Pons (tissue), 1 donor: ENCODE data around the gene RAB30.

Source experiments
- DNase-seq: peaks from one replicate; pipeline ENCODE4 v3.0.0-alpha.2; 2016; ENCODE audit warnings: low spot score

Gene RAB30, protein sequence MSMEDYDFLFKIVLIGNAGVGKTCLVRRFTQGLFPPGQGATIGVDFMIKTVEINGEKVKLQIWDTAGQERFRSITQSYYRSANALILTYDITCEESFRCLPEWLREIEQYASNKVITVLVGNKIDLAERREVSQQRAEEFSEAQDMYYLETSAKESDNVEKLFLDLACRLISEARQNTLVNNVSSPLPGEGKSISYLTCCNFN

DNA sequence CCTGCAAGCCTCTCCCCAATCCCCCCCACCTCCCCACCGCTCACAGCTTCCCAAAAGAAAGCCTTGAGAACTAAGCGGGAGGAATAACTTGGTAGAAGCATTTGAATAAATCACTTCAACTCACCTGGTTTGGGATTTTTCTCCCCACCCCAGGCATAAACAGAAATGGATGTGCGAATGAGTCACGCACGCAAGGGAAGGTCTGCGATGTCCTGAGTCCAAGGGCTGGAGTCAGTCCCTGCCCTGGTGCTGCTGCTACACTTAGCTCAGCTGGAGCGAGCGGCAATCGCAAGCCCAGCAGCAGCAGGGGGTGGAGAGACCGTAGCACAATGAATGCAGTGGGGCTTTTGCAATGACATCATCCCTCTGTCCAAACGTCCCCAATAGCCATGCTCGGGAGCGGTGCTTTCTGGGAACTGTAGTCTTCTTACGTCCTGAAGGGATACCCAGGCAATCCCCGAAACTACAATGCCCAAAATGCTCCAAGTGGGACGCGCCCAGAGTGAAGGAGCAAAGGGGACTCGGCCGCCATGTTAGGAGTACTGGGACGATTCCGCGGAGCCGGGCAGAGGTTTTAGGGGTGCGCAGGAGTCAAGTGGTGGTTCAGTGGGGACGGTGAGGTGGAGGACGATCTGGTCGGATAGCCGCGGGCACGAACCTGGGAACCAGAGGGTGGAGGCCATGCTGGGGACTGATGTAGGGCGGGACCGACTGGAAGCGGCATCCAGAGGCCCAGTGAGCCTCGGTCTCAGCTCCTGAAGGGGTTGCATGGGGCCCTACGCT is at the start of gene RAB30:
RAB30 (minus strand) TSS at position 331 of the 783 bp plus-strand sequence. CDS start 74,581 bp downstream, outside the sequence.
- DNase-seq, result peak; percentile 100

DNA sequence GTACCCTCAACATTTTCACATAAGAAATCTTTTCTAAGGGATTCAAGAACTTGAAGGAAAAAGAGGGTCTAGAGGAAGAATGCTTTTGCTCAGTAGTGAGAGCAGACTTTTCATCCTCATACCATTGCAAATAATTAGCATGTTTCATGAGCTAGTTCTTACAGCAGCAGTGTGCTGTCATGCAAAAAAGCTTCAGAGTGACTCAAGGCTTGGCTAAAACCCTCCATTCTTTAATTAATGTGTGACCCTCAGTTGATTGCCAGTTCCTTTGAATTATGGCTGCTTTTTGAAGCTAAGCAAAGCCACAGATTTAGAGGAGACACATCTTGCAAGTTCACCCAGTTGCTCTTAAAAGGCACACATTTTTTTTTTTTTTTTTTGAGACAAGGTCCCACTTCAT is 48.6 kb upstream of the RAB30 start:
- no peak for DNase-seq

DNA sequence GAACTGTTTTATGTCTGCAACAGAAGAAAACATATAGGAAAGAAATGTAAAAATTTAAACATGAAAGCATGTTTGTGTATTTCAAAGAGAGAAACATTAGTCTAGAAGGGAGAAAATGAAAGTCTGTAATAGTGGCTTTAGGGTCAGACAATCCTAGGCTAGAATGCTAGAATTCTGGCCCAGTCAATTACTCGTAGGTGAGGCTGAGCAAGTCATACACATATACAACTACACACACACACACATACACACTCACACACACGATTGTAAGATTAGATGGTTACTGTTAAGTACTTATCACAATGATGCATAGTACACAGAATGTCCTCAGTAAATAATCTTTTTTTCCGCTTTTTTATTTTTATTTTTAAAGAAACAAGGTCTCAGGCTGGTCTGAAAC is 47.5 kb upstream of the RAB30 start:
- no peak for DNase-seq

DNA sequence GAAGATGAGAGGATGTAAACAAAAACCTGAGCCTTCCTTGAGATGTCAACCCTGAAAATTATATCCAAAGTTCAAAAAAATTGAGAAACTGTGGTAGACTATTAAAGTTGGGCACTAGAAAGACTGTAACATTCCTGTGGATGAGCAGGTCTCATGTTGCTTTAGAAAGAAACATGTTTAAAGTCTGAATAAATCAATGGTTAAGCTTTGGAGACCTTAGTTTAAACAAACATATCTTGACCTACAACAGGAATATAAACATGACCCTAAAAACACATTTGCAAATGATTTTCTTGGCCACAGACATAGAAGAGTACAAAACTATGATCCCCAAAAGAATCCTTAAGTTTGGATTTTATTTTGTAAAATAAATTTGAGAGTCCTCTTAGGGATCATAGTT is 47.1 kb upstream of the RAB30 start:
- no peak for DNase-seq

DNA sequence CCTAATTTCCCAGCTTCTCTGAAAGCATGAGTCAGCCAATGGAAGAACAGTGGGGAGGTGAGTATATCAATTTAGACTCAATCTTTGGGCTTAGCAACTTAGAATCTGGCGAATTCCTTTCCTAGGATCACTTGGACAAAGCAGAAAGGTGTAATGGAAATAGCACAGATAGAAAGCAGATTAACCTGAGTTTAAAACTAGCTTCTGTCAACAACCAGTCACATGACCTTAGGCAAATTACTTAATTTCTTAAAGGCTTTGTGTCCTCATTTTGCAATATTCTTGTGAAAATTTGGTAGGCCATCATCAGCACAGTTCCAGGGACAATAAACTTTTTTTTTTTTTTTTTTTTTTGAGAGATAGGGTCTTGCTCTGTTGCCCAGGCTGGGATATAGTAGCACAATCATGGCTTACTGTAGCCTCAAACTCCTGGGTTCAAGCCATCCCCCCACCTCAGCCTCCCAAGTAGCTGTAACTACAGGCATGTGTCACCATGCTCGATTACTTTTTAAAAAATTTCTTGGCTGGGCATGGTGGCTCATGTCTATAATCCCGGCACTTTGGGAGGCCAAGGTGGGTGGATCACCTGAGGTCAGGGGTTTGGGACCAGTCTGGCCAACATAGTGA is 44.4 kb upstream of the RAB30 start:
- no peak for DNase-seq

DNA sequence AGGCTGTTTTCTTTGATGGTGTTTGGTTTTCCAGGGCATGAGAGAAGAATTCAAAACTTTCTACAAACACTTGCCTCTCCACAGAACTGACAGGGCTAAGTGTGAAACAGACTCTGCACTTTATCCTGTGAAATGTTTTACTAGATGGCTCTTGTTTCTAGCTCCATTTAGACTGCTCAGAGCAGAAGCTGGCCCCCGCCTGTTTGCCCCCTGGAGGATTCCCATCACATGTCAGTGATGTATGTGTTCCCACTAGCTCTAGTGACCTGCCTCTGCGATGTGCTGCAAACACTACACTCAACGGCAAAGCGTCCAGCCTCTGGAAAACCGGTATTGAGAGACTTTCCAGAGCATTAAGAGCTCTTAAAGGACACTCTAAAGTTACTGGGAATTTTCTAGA is 43.9 kb upstream of the RAB30 start:
- no peak for DNase-seq

DNA sequence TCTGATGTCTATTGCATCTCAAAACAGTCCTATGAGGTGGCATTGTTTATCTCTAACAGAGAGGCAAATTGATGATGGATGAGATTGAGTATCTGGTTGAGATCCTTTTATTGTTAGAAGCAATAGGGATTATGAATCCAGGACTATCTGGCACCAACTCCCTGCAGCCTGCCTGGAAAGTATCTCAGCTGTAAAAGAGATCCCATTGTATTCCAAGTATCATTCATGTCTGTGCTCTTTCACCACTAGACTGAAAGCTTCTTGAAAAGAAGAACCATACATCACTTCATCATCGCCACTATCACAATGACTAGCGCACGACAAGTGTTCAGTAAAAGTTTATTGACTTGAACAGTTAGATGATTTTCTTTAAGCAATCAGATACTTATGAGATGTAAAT is 43.3 kb upstream of the RAB30 start:
- peak; percentile 40 for DNase-seq

DNA sequence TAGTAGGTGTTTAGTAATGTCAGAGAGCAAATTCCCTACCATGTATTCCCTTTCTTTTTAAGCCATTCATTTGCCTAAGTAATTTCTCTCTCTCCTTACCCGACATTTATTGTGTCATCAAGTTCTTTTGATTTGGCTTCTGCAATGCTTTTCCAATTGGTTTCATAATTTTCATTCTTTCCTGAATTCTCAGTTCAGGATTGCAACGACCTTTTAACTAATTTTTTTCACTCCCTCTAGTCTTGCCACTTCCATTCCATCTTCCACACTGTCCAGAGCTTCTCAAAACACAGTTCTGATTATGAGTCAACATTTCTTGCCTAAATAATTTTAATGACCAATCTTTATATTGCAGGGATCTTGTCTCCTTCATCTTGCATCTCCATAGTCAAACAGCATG is 41.2 kb upstream of the RAB30 start:
- no peak for DNase-seq

DNA sequence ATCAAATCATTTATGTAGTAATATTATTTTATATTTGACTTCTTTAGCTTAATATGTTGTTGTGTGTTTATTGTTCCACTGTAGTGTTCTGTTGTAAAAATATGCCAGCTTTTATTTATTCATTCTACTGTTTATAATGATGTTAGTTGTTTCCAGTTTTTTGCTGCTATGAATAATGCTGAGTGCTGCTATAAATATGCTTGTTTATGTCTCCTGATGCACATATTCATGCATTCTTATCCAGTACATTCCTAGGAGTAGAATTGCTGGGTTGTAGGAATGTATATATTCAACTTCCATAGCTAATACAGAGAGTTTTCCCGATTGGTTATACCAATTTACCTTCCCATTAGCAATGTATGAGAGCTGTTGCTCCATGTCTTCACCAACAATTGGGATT is 33.5 kb upstream of the RAB30 start:
- no peak for DNase-seq

DNA sequence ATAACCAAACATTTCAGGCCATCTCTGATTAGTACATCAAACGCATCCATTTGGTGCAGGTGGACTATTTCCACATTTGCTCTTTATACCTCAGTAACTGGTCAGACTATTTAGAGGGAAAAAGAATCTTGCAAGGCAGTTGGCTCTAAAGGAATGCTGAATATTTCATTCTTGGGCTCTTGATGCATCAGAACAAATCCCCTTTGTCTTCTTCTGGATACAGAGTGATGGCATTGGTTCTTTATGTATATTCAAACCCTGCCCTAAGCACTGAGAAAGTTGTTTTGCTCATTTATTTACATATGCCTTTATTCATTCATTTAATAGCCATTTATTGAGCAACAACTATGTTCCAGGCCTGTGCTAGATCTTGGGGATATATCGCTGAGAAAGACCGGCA is 31.1 kb upstream of the RAB30 start:
- DNase-seq, result peak; percentile 8

DNA sequence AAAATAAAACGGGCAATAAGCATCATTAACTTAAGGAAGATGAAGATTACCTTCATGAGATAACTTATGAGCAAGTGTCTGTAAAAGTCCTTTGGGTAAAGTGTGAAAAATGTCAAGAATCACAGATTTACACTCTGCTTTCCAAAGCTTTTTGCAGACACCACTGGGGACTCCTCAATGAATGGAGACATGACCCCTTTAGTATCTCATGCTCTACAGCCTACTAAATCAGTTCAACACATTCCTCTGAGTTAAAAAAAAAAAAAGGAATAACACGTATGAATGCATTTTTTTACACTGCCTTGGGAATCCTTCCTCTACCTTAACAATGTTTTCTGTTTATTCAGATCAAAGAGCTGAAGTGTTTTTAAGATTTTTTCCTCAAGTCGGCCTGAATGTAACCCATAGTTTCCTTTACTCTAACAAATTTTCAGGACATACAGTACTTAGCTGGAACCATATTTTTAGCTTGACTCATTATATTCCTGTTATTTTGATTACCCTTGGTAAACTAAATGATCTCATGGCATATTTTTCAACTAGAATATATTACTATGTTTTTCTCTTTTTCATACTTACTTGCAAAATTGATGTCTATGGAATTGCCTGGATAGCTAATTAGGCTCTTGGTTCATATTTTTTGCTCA is 25.9 kb upstream of the RAB30 start:
- no peak for DNase-seq

DNA sequence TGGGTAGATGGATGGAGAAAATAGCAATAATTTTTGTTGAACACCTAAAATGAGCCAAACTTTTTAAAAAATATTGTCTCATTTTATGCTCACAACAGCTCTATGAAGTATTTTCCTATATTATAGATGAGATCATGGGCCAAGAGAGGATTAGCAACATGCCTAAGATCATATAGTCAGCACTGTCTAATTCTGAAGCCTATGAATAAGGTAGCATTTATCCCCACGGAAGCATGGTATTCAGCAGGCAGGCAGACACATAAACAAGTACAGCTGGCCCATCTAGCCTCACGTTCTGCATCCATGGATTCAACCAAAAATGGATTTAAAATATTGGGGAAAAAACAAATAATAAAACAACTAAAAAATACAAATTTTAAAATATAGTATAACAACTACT is 21.9 kb upstream of the RAB30 start:
- no peak for DNase-seq

DNA sequence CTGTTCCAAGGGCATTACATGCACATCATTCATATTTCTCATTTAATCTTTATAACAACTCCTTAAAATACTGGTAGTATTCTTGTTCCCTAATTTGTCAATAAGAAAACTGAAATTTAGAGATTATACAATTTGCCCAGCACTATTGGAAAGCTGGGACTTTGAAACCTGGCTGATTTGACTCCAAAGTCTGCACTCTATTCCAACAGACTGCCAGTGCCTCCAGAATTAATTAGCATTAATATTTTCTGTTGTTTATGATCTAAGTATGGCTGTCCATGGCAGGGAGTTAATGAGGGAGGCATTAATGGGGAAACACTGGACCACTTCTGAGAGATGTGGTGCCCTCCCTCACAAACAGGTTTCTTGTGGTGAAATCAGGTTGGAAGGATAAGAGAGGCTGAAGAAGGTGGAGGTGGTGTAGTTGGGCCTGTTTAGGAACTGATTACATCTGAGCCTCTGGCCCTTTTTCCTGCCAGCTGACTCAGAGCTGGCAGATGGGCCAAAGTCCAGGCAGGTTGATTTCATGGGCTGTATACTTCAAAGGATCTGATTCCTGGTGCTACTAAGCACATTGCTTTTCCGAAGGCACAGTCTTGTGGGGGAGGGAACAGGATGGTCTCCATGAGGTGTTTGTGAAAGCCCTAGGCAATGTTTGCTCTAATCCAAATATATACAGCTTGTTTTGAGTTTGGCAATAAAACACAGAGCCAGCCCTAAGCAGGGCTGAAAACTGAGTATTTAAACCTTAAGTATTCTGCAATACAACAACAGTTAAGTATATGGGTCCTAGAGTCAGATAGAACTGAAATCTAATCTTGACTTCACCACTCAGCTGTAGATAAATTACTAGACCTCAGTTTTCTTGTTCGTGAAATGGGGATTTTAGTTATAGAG is 21.0 kb upstream of the RAB30 start:
- no peak for DNase-seq

DNA sequence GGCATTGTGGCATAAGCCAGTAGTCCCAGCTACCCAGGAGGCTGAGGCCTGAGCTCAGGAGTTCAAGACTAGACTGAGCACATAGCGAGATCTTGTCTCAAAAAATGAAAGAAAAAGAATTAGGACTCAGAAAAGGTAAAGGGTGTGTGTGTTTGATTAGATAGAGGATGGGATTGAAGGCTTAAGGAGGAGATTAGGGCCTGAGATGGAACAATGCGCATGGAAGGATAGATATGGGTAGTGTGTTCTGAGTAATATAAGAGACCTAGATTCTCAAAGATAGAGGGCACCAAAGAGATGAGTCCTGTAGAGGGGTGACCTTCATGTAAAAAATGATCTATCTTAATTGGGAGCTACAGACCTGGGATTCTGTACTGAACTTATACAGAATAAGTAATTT is 17.3 kb upstream of the RAB30 start:
- no peak for DNase-seq

DNA sequence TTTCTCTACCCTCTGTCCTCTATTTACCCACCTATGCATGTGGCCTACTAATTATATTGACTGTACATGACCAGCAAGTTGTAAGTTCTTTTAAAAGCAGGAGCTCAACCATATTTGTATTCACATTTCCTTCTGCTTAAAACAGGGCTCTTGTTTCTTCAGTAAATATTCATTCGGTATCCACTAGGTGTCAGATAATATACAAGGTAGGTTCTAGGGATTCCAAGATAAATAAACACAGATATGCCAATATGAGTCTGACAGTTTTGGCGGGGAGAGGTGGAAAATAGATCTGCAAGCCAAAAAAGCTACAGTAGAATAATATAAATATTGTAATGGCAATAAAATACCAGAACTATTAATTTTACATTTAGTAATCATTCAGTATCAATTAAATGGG is 15.3 kb upstream of the RAB30 start:
- DNase-seq, result no peak

DNA sequence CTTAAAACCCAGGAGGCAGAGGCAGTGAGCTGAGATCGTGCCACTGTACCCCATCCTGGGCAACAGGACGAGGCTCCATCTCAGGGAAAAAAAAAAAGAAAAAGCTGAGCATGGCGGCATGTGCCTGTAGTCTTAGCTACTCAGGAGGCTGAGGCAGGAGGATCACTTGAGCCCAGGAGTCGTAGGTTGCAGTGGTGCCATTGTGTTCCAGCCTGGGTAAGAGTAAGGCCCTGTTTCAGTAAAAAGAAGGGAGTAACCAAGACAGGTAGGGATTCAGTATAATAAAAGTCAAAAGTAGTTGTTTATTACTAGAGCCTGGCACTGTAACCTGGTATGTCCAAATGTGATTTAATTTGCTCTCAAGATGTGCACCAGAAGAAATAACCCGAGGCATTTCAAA is 8.1 kb upstream of the RAB30 start:
- no peak for DNase-seq

DNA sequence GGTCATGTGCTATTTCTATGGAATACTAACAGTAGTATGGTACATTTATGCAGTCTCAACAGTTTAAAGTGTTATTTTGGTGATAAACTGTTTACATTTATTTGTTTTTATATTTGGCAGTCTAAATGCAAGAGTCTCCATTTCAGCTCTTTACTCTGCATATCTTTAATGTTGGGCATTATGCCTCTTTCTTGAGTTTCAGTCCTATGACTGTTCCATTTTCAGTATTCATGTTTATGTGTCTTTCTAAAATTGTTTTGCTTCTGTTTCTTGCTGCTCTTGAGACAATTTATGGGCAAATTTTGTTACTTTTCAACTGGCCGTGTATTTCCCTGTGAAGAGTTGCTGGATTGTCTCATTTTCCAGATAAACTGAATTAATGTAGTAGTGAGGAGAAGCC is 6.6 kb upstream of the RAB30 start:
- DNase-seq, result no peak

DNA sequence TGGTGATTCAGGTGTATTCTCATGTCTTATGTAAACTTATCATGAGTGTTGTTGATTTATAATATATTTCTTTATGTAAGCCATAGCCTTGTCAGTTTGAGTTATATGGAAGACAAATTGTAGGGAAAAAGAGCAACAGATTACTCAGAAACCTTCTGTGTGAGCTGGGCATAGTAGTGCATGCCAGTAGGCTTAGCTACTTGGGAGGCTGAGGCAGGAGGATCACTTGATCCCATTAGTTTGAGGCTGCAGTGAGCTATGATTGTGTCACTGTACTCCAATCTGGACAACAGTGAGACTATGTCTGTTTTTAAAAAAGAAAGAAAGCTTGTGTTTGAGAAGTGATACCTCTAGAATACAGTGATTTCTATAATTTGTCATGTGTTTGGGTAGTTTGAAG is 2.2 kb upstream of the RAB30 start:
- DNase-seq, result no peak

DNA sequence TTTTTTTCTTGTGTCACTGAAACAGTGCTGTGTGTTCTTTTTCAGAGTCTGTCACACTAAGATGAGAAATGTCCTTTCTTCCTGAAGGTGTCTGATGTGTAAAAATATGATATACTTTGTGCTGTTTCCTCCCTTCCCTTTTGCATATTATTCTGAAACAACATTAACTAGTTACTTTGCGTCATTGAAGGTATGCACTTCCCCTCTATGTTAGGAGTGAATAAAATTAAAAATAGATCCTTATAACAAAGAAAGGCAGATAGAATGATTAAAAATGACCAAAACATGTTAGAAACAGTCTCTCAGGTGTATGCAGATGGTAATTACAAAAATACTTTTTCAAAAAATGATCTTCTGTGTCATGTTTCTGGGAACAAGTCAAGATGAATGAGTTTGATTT is 1.6 kb upstream of the RAB30 start:
- DNase-seq, result no peak

DNA sequence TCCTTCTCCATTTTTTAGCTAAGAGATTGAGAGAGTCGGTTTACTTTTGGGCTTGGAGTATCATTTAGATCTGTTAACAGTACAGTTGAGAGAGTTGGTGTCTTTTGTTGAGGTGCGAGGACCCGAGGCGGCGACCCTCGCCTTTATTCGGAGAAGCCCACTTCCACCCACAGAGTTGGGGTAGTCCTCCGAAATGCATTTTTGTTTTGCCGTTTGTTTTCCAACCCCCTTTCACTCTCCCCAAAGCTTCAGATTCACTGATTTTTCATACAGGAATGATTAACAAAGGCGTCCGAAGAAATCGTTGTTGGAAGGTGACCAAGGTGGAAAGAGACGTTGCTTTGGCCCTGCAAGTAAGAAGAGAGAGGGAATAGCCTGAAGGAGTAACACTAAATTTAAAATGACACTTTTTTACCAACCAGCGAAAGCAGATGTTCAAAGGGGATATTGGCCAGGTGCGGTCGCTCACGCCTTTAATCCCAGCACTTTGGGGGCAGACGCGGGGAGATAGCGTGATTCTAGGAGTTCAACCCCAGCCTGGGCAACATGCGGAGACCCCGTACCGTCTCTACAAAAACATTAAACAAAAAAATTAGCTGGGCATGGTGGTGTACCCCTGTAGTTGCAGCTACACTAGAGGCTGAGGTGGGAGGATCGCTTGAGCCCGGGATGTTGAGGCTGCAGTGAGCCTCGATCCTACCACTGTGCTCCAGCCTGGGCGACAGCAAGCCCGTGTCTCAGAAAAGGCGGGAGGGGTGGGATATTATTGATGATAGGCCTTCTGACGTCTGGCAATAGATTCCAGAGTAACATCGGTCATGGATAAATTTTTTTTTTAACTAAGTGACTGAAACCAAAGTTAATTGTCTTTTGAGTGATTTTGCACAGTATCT is 899 bp upstream of the RAB30 start:
- no peak for DNase-seq
